H9 (cell line): ENCODE data around the gene LRRC45. TPM values are rescaled to one million over a fixed set of nuclear protein-coding genes. Genes with fewer than 3 reads are reported as not detected.

ENCODE experiments used
- DNase-seq: peaks from one replicate; pipeline ENCODE4 v3.0.0-alpha.2; 2017
- H2AFZ ChIP-seq: one replicate; pipeline ENCODE4 v1.6.1; 2013; ENCODE audit warnings: mild to moderate bottlenecking, low read length, control low read depth, moderate library complexity
- H2AK5ac ChIP-seq: 2 replicates; pipeline ENCODE4 v1.6.1; 2013; ENCODE audit warnings: low read length, control low read depth, mixed read lengths; ENCODE audit not compliant: insufficient read length
- H2BK120ac ChIP-seq: one replicate; pipeline ENCODE4 v1.6.1; 2013; ENCODE audit warnings: low read depth, mild to moderate bottlenecking, low read length, control low read depth, inconsistent platforms; ENCODE audit not compliant: poor library complexity, severe bottlenecking
- H2BK12ac ChIP-seq: 2 replicates; pipeline ENCODE4 v1.6.1; 2013; ENCODE audit warnings: low read length, control low read depth, mixed read lengths, low read depth; ENCODE audit not compliant: insufficient read length
- H2BK15ac ChIP-seq: 2 replicates; pipeline ENCODE4 v1.6.1; 2013; ENCODE audit warnings: low read depth, low read length, control low read depth
- H2BK20ac ChIP-seq: one replicate; pipeline ENCODE4 v1.6.1; 2013; ENCODE audit warnings: low read depth, mild to moderate bottlenecking, low read length, control low read depth, inconsistent platforms; ENCODE audit not compliant: poor library complexity, severe bottlenecking
- H2BK5ac ChIP-seq: 2 replicates; pipeline ENCODE4 v1.6.1; 2013; ENCODE audit warnings: low read length, control low read depth, mixed read lengths; ENCODE audit not compliant: insufficient read length
- H3K14ac ChIP-seq: 2 replicates; pipeline ENCODE4 v1.6.1; 2013; ENCODE audit warnings: low read length, control low read depth; ENCODE audit not compliant: insufficient read depth
- H3K18ac ChIP-seq: 2 replicates; pipeline ENCODE4 v1.6.1; 2013; ENCODE audit warnings: low read depth, mild to moderate bottlenecking, mixed read lengths, low read length, control low read depth; ENCODE audit not compliant: insufficient read length
- H3K23ac ChIP-seq: 2 replicates; pipeline ENCODE4 v1.6.1; 2013; ENCODE audit warnings: low read length, control low read depth, mixed read lengths, low read depth; ENCODE audit not compliant: insufficient read length
- H3K23me2 ChIP-seq: 2 replicates; pipeline ENCODE4 v1.6.1; 2013; ENCODE audit warnings: low read depth, mild to moderate bottlenecking, mixed read lengths, low read length, control low read depth; ENCODE audit not compliant: insufficient read length, poor library complexity, severe bottlenecking
- H3K27ac ChIP-seq: 2 replicates; pipeline ENCODE4 v1.5.1; 2013; ENCODE audit warnings: low read length, control low read depth, mixed read lengths, low read depth; ENCODE audit not compliant: insufficient read length
- H3K27me3 ChIP-seq: 2 replicates; pipeline ENCODE4 v1.6.1; 2013; ENCODE audit warnings: low read length, control low read depth, inconsistent platforms; ENCODE audit not compliant: insufficient read depth
- H3K4ac ChIP-seq: 2 replicates; pipeline ENCODE4 v1.6.1; 2013; ENCODE audit warnings: low read depth, mild to moderate bottlenecking, control low read depth, inconsistent platforms, low read length, moderate library complexity
- H3K4me1 ChIP-seq: 2 replicates; pipeline ENCODE4 v1.6.1; 2013; ENCODE audit warnings: low read length, control low read depth, inconsistent platforms; ENCODE audit not compliant: insufficient read depth
- H3K4me2 ChIP-seq: 2 replicates; pipeline ENCODE4 v1.6.1; 2013; ENCODE audit warnings: low read length, control low read depth, mixed read lengths; ENCODE audit not compliant: insufficient read length, insufficient read depth
- H3K56ac ChIP-seq: 2 replicates; pipeline ENCODE4 v1.6.1; 2013; ENCODE audit warnings: low read depth, mild to moderate bottlenecking, mixed read lengths, low read length, control low read depth; ENCODE audit not compliant: insufficient read length
- H3K79me1 ChIP-seq: 2 replicates; pipeline ENCODE4 v1.6.1; 2013; ENCODE audit warnings: low read depth, mild to moderate bottlenecking, moderate library complexity, low read length, control low read depth, inconsistent platforms; ENCODE audit not compliant: insufficient read depth, poor library complexity, severe bottlenecking
- H3K79me2 ChIP-seq: 2 replicates; pipeline ENCODE4 v1.6.1; 2013; ENCODE audit warnings: low read length, control low read depth, inconsistent platforms; ENCODE audit not compliant: insufficient read depth
- H3K9ac ChIP-seq: 2 replicates; pipeline ENCODE4 v1.6.1; 2013; ENCODE audit warnings: low read length, control low read depth, mixed read lengths; ENCODE audit not compliant: insufficient read length; ENCODE audit errors: extremely low read depth
- H3K9me3 ChIP-seq: one replicate; pipeline ENCODE4 v1.6.1; 2013; ENCODE audit warnings: low read depth, low read length, inconsistent platforms; ENCODE audit not compliant: control insufficient read depth
- H3T11ph ChIP-seq: one replicate; pipeline ENCODE4 v1.6.1; 2013; ENCODE audit warnings: mild to moderate bottlenecking, low read length, control low read depth, inconsistent platforms
- H4K20me1 ChIP-seq: one replicate; pipeline ENCODE4 v1.6.1; 2013; ENCODE audit not compliant: control insufficient read depth, insufficient read length, insufficient read depth
- H4K5ac ChIP-seq: 2 replicates; pipeline ENCODE4 v1.6.1; 2013; ENCODE audit warnings: low read depth, mild to moderate bottlenecking, mixed read lengths, low read length, control low read depth; ENCODE audit not compliant: insufficient read length
- H4K8ac ChIP-seq: replicated peaks from 2 replicates; pipeline ENCODE4 v1.6.1; 2013; ENCODE audit warnings: low read length, control low read depth, mixed read lengths, low read depth; ENCODE audit not compliant: insufficient read length
- H4K91ac ChIP-seq: 2 replicates; pipeline ENCODE4 v1.6.1; 2013; ENCODE audit warnings: low read depth, mild to moderate bottlenecking, moderate library complexity, mixed read lengths, low read length, control low read depth; ENCODE audit not compliant: insufficient read length
- H3K27ac Mint-ChIP-seq, 3 experiments: 2 replicates in 2 of 3; 3 replicates in 1 of 3; pipeline ENCODE4 v1.8.0; 2020 to 2021; ENCODE audit warnings: mixed read lengths in 3 of 3, mild to moderate bottlenecking in 1 of 3, moderate library complexity in 1 of 3
- H3K27me3 Mint-ChIP-seq: 2 replicates; pipeline ENCODE4 v1.8.0; 2021; ENCODE audit warnings: low read depth, mild to moderate bottlenecking, moderate library complexity, mixed read lengths
- H3K36me3 Mint-ChIP-seq, 3 experiments: 2 replicates in 2 of 3; 3 replicates in 1 of 3; pipeline ENCODE4 v1.8.0; 2020 to 2021; ENCODE audit warnings: low read depth in 3 of 3, mixed read lengths in 3 of 3; ENCODE audit not compliant: insufficient read depth in 1 of 3
- H3K4me1 Mint-ChIP-seq, 2 experiments: 2 replicates each; pipeline ENCODE4 v1.8.0; 2020; ENCODE audit warnings: mixed read lengths in 2 of 2
- H3K4me3 Mint-ChIP-seq, 2 experiments: 2 replicates in 1 of 2; 3 replicates in 1 of 2; pipeline ENCODE4 v1.8.0; 2020 to 2021; ENCODE audit warnings: mild to moderate bottlenecking in 2 of 2, mixed read lengths in 2 of 2, moderate library complexity in 1 of 2
- H3K9me3 Mint-ChIP-seq, 2 experiments: 2 replicates in 1 of 2; 3 replicates in 1 of 2; pipeline ENCODE4 v1.8.0; 2020; ENCODE audit warnings: mild to moderate bottlenecking in 2 of 2, mixed read lengths in 2 of 2, moderate library complexity in 1 of 2
- CTCF ChIP-seq: fragments of 200-600 bp; sonication (generic); conservative IDR thresholded peaks from 3 replicates; pipeline ENCODE4 v1.8.0; 2021; ENCODE audit warnings: antibody characterized with exemption, mild to moderate bottlenecking
- WGBS: extraction: QIAGEN DNeasy Blood & Tissue Kit; methylation state at CpG from one replicate; pipeline ENCODE4 v1.1.7; 2013; ENCODE audit warnings: missing lambda C conversion rate, low lambda C conversion rate, mixed read lengths; ENCODE audit not compliant: insufficient read length; ENCODE audit errors: extremely low coverage; 5-methylcytosine and 5-hydroxymethylcytosine counted together
- total RNA-seq: library from RNA; stranded (reverse); gene quantifications from 2 replicates; pipeline ENCODE4 v1.2.1, GENCODE V29; 2021

Gene LRRC45
- total RNA-seq, 1 experiment from 2014 or later = 28.7 TPM

- Mint-ChIP-seq H3K4me1 (0 out of 4 replicates have a peak, but pooled peaks cover 0 to 2% of the 10 kb centered on the region in 2 experiments), H3K9me3 (no peaks in the 10 kb centered on the region), H3K27ac (no peak overlapping the region), H3K4me3 (no peak overlapping the region), H3K27me3 (no peaks in the 10 kb centered on the region; the same call in 1 of the 2 replicates), H3K36me3 (no peaks in the 10 kb centered on the region)
- Histone ChIP-seq H4K20me1 (no peaks in the 10 kb centered on the region), H2BK20ac (no peak overlapping the region), H2AFZ (no peak overlapping the region), H3K27me3 (no peaks in the 10 kb centered on the region), H2BK120ac (no peak overlapping the region), H4K5ac (no peak overlapping the region), H3K23ac (no peak overlapping the region), H3K4me2 (no peak overlapping the region), H3K79me1 (no peaks in the 10 kb centered on the region), H3K4ac (no peak overlapping the region), H3K27ac (no peak overlapping the region), H2BK5ac (no peak overlapping the region), H3K79me2 (no peaks in the 10 kb centered on the region), H2BK15ac (no peak overlapping the region), H4K8ac (no peak overlapping the region), H3K9ac (no peak overlapping the region), H3K18ac (no peak overlapping the region), H3T11ph (no peak overlapping the region), H3K23me2 (no peaks in the 10 kb centered on the region), H4K91ac (no peak overlapping the region), H3K4me1 (no peaks in the 10 kb centered on the region), H3K9me3 (no peaks in the 10 kb centered on the region), H2BK12ac (no peak overlapping the region), H2AK5ac (no peak overlapping the region), H3K56ac (no peak overlapping the region), H3K14ac (no peak overlapping the region)
- TF ChIP-seq CTCF = no peak
- no peak for DNase-seq
- no CpG with 5 or more reads among the region's 28 CpGs for WGBS
Observed at GRCh38 chr17:82008941-82009405, 14.1 kb upstream of the LRRC45 start.
